ENCODE data around the gene AP3S2. TPM values are rescaled to one million over a fixed set of nuclear protein-coding genes. Genes with fewer than 3 reads are reported as not detected.

AP3S2 gene
- total RNA-seq, 1 donor from 2014 or later = 30.9 TPM

DNA sequence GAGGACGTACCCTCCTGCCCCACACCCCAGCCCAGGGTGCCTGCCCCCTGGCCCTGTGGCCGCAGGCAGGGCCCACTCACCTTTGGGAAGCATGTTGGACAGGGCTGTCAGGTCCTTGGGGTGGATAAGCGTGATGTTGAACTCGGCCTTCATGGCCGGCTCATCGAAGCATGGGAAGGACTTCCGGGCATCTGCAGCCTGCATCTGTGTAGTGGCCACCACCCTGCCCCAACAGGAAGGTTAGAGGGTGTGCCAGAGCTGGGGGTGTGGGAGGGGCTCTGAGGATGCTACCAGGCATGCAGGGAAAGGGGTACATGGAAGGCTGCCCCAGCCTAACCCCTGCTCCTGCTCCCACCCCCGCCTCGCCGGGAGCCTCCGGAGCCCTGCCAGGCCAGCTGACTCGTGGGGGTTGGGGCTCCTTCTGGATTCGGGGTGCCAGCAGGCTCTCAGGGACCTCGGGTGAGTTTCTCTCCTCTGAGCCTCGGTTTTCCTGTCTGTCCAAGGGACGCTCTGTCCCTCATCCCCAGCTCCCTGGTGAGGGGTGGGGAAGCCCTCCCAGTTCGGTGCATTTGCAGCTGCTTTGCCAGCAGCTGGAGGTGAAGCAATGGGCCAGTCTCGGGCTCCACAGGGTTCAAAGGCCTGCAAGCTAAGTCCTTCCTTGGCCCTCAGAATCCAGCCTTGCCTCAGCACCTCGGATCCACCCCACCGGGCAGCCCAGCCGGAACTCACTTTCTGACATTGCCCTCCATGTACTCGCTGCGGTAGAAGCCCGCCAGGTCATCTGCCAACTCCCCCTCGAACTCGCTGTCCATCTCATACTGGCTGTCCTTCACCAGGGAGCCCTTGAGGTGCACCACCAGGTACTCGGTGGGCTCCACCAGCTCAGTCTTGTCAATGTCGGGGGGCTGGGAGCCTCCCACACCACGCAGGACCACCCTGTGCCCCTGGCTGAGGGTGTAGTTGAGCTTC is 88.3 kb downstream of the AP3S2 start:
- DNase-seq (ENCODE audit: low spot score, unreplicated experiment) = no peak
- peaks cover 14% of the 10 kb centered on the region for H3K4me1 Mint-ChIP-seq (ENCODE audit: low read depth)
- no peak overlapping the region for H3K4me3 Mint-ChIP-seq (ENCODE audit: low read depth)
- no peak overlapping the region for H3K27ac Mint-ChIP-seq
- H3K36me3 Mint-ChIP-seq (ENCODE audit: insufficient read depth) = no peaks in the 10 kb centered on the region
- H3K27me3 Mint-ChIP-seq = peaks cover 8% of the 10 kb centered on the region
- TF ChIP-seq, protein P1, sequence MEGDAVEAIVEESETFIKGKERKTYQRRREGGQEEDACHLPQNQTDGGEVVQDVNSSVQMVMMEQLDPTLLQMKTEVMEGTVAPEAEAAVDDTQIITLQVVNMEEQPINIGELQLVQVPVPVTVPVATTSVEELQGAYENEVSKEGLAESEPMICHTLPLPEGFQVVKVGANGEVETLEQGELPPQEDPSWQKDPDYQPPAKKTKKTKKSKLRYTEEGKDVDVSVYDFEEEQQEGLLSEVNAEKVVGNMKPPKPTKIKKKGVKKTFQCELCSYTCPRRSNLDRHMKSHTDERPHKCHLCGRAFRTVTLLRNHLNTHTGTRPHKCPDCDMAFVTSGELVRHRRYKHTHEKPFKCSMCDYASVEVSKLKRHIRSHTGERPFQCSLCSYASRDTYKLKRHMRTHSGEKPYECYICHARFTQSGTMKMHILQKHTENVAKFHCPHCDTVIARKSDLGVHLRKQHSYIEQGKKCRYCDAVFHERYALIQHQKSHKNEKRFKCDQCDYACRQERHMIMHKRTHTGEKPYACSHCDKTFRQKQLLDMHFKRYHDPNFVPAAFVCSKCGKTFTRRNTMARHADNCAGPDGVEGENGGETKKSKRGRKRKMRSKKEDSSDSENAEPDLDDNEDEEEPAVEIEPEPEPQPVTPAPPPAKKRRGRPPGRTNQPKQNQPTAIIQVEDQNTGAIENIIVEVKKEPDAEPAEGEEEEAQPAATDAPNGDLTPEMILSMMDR (IDR thresholded peaks at IDR 0.05; ENCODE audit: unreplicated experiment) = no peak
- no peaks in the 10 kb centered on the region for H3K9me3 Mint-ChIP-seq (ENCODE audit: low read depth)

GRCh38 chr15:89803941-89804800 is 89.6 kb downstream of the AP3S2 start:
- TF ChIP-seq, protein P1 (IDR thresholded peaks at IDR 0.05; ENCODE audit: unreplicated experiment) = no peak
- no peak overlapping the region for H3K27ac Mint-ChIP-seq
- no peak for DNase-seq (ENCODE audit: low spot score, unreplicated experiment)
- no peaks in the 10 kb centered on the region for H3K9me3 Mint-ChIP-seq (ENCODE audit: low read depth)
- no peak overlapping the region for H3K4me3 Mint-ChIP-seq (ENCODE audit: low read depth)
- H3K36me3 Mint-ChIP-seq (ENCODE audit: insufficient read depth) = no peaks in the 10 kb centered on the region
- H3K4me1 Mint-ChIP-seq (ENCODE audit: low read depth) = peaks cover 14% of the 10 kb centered on the region
- H3K27me3 Mint-ChIP-seq = peaks cover 11% of the 10 kb centered on the region

GRCh38 chr15:89802986-89803824 is 90.6 kb downstream of the AP3S2 start:
- DNase-seq (ENCODE audit: low spot score, unreplicated experiment) = no peak
- TF ChIP-seq, protein P1 (IDR thresholded peaks at IDR 0.05; ENCODE audit: unreplicated experiment) = no peak
- Mint-ChIP-seq H3K27ac (no peak overlapping the region), H3K9me3 (ENCODE audit: low read depth) (no peaks in the 10 kb centered on the region), H3K27me3 (peaks cover 11% of the 10 kb centered on the region), H3K4me1 (ENCODE audit: low read depth) (peaks cover 13% of the 10 kb centered on the region), H3K36me3 (ENCODE audit: insufficient read depth) (no peaks in the 10 kb centered on the region), H3K4me3 (ENCODE audit: low read depth) (no peak overlapping the region)

DNA sequence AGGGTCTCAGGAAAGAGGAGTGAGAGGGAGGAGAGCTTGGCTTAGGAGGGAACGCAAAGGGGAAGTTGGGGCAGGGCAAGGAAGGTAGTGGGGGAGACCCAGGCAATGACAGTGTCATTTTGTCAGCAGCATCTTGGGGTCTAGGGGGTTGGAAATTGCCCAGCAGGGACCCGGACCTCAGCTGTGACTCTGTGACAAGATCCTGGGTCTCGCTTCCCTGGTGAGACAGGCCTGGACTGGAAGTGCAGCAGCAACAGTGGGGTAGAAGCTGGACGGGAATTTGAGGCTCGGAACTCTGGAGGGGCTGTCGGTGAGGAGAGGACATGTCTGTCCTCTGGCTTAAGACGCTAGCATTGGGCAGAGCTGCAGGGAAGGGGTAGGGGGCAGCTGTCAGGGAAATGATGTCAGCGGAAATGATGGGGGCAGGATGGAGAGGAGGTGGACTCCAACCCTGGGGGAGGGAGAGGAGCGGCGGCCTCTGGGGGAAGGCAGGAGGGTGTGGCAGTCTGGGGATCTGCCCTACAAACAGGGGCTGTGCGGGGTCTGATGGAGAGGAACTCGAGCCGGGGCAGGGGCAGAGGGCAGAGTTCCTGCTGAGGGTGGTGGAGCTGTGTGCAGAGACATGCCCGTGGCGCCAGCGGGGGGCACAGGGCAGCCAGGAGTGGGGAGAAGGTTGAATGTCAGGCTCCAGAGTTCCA is 91.4 kb downstream of the AP3S2 start:
- peaks cover 7% of the 10 kb centered on the region for H3K4me1 Mint-ChIP-seq (ENCODE audit: low read depth)
- H3K36me3 Mint-ChIP-seq (ENCODE audit: insufficient read depth) = no peaks in the 10 kb centered on the region
- TF ChIP-seq, protein P1 (IDR thresholded peaks at IDR 0.05; ENCODE audit: unreplicated experiment) = no peak
- no peaks in the 10 kb centered on the region for H3K9me3 Mint-ChIP-seq (ENCODE audit: low read depth)
- peaks cover 11% of the 10 kb centered on the region for H3K27me3 Mint-ChIP-seq
- no peak overlapping the region for H3K4me3 Mint-ChIP-seq (ENCODE audit: low read depth)
- DNase-seq (ENCODE audit: low spot score, unreplicated experiment) = no peak
- H3K27ac Mint-ChIP-seq = no peak overlapping the region

All from progenitor cell of endocrine pancreas (in vitro differentiated cells).